Mucosa of rectum (tissue), 2 donors: ENCODE data around the gene MRPL44.

Experiments used
- H3K27ac ChIP-seq, 2 donors: one replicate each; pipeline ENCODE4 v1.7.0; 2013; ENCODE audit warnings: inconsistent platforms in 2 of 2, low read depth in 2 of 2, low read length in 2 of 2
- H3K27me3 ChIP-seq, 2 donors: one replicate each; pipeline ENCODE4 v1.7.0; 2013; ENCODE audit warnings: low read length in 2 of 2; ENCODE audit not compliant: control insufficient read depth in 2 of 2, insufficient read depth in 2 of 2
- H3K36me3 ChIP-seq, 2 donors: one replicate each; pipeline ENCODE4 v1.7.0; 2013; ENCODE audit warnings: low read length in 2 of 2; ENCODE audit not compliant: control insufficient read depth in 2 of 2, insufficient read depth in 2 of 2
- H3K4me1 ChIP-seq, 2 donors: one replicate each; pipeline ENCODE4 v1.7.0; 2013; ENCODE audit warnings: low read length in 2 of 2, mild to moderate bottlenecking in 1 of 2; ENCODE audit not compliant: control insufficient read depth in 2 of 2, insufficient read depth in 2 of 2
- H3K4me3 ChIP-seq, 2 donors: one replicate each; pipeline ENCODE4 v1.7.0; 2013; ENCODE audit warnings: low read length in 2 of 2
- H3K9ac ChIP-seq, 2 donors: one replicate each; pipeline ENCODE4 v1.7.0; 2013; ENCODE audit warnings: low read length in 2 of 2, low read depth in 1 of 2, mild to moderate bottlenecking in 1 of 2
- H3K9me3 ChIP-seq, 2 donors: one replicate each; pipeline ENCODE4 v1.7.0; 2013; ENCODE audit warnings: low read length in 2 of 2; ENCODE audit not compliant: control insufficient read depth in 2 of 2
- donor health status: healthy.
- donor health status: Normal muscosa, but diverticular disease.

The MRPL44 gene

GRCh38 chr2:223970343-223971128, 13.3 kb downstream of the MRPL44 start:
- H3K27me3 ChIP-seq: no peaks in the 10 kb centered on the region
- H3K4me1 ChIP-seq: no peaks in the 10 kb centered on the region
- H3K9ac ChIP-seq: no peak overlapping the region
- H3K9me3 ChIP-seq: no peaks in the 10 kb centered on the region
- H3K4me3 ChIP-seq: no peak overlapping the region
- H3K27ac ChIP-seq: no peak overlapping the region
- peaks cover 6 to 17% of the 10 kb centered on the region in 2 donors for H3K36me3 ChIP-seq

GRCh38 chr2:223971731-223972130, 14.5 kb downstream of the MRPL44 start:
- Histone ChIP-seq H3K4me1 (no peaks in the 10 kb centered on the region), H3K27me3 (no peaks in the 10 kb centered on the region), H3K36me3 (peaks cover 3 to 15% of the 10 kb centered on the region in 2 donors), H3K4me3 (no peak overlapping the region), H3K27ac (no peak overlapping the region), H3K9ac (no peak overlapping the region), H3K9me3 (no peaks in the 10 kb centered on the region)

GRCh38 chr2:223972656-223973102, 15.4 kb downstream of the MRPL44 start:
- no peak overlapping the region for H3K9ac ChIP-seq
- no peaks in the 10 kb centered on the region for H3K9me3 ChIP-seq
- peaks cover 0 to 6% of the 10 kb centered on the region in 2 donors for H3K36me3 ChIP-seq
- H3K4me3 ChIP-seq: no peak overlapping the region
- H3K4me1 ChIP-seq: no peaks in the 10 kb centered on the region
- H3K27ac ChIP-seq: no peak overlapping the region
- no peaks in the 10 kb centered on the region for H3K27me3 ChIP-seq

- Histone ChIP-seq H3K4me1 (no peaks in the 10 kb centered on the region), H3K27me3 (no peaks in the 10 kb centered on the region), H3K9ac (no peak overlapping the region), H3K4me3 (no peak overlapping the region), H3K9me3 (no peaks in the 10 kb centered on the region), H3K36me3 (peaks cover 0 to 2% of the 10 kb centered on the region in 2 donors), H3K27ac (no peak overlapping the region)
Measured at GRCh38 chr2:223973606-223974005, 16.3 kb downstream of the MRPL44 start.

GRCh38 chr2:223976635-223977226, 19.5 kb downstream of the MRPL44 start:
- Histone ChIP-seq H3K4me1 (no peaks in the 10 kb centered on the region), H3K36me3 (no peaks in the 10 kb centered on the region), H3K9me3 (no peaks in the 10 kb centered on the region), H3K27ac (no peak overlapping the region), H3K9ac (no peak overlapping the region), H3K4me3 (no peak overlapping the region), H3K27me3 (no peaks in the 10 kb centered on the region)

GRCh38 chr2:223978451-223978850, 21.2 kb downstream of the MRPL44 start:
- Histone ChIP-seq H3K9me3 (no peaks in the 10 kb centered on the region), H3K27ac (no peak overlapping the region), H3K27me3 (no peaks in the 10 kb centered on the region), H3K4me3 (no peak overlapping the region), H3K36me3 (no peaks in the 10 kb centered on the region), H3K4me1 (no peaks in the 10 kb centered on the region), H3K9ac (no peak overlapping the region)

GRCh38 chr2:223979730-223980396, 22.6 kb downstream of the MRPL44 start:
- no peaks in the 10 kb centered on the region for H3K9me3 ChIP-seq
- no peaks in the 10 kb centered on the region for H3K27me3 ChIP-seq
- no peaks in the 10 kb centered on the region for H3K4me1 ChIP-seq
- H3K4me3 ChIP-seq: no peak overlapping the region
- no peak overlapping the region for H3K9ac ChIP-seq
- H3K27ac ChIP-seq: no peak overlapping the region
- H3K36me3 ChIP-seq: peaks cover 0 to 1% of the 10 kb centered on the region in 2 donors

- no peak overlapping the region for H3K27ac ChIP-seq
- H3K27me3 ChIP-seq: no peaks in the 10 kb centered on the region
- no peak overlapping the region for H3K9ac ChIP-seq
- H3K36me3 ChIP-seq: peaks cover 0 to 3% of the 10 kb centered on the region in 2 donors
- H3K4me3 ChIP-seq: no peak overlapping the region
- H3K4me1 ChIP-seq: no peaks in the 10 kb centered on the region
- no peaks in the 10 kb centered on the region for H3K9me3 ChIP-seq
Measured at GRCh38 chr2:223980397-223980735, 23.1 kb downstream of the MRPL44 start.

- H3K4me1 ChIP-seq: no peaks in the 10 kb centered on the region
- H3K27me3 ChIP-seq: no peaks in the 10 kb centered on the region
- no peak overlapping the region for H3K9ac ChIP-seq
- peaks cover 0 to 3% of the 10 kb centered on the region in 2 donors for H3K36me3 ChIP-seq
- H3K9me3 ChIP-seq: no peaks in the 10 kb centered on the region
- H3K27ac ChIP-seq: no peak overlapping the region
- H3K4me3 ChIP-seq: no peak overlapping the region
Measured at GRCh38 chr2:223980803-223981202, 23.5 kb downstream of the MRPL44 start.

- Histone ChIP-seq H3K4me1 (no peaks in the 10 kb centered on the region), H3K9me3 (no peaks in the 10 kb centered on the region), H3K36me3 (peaks cover 0 to 3% of the 10 kb centered on the region in 2 donors), H3K27me3 (no peaks in the 10 kb centered on the region), H3K4me3 (no peak overlapping the region), H3K27ac (no peak overlapping the region), H3K9ac (no peak overlapping the region)
Measured at GRCh38 chr2:223981241-223981640, 24.0 kb downstream of the MRPL44 start.
